SHP77 treated with DMSO at 0.1 percent for 48 hours (cell line): ENCODE results near the gene SLC18B1.

Source experiments
- DNase-seq: peaks from one replicate; lab custom pipeline; 2025; lab: John Stamatoyannopoulos, UW

SLC18B1 gene

GRCh38 chr6:132742495-132742894, 55.9 kb downstream of the SLC18B1 start:
- DNase-seq: no peak

- no peak for DNase-seq
Observed at GRCh38 chr6:132741281-132741680, 57.2 kb downstream of the SLC18B1 start.

GRCh38 chr6:132736239-132736638, 62.2 kb downstream of the SLC18B1 start:
- no peak for DNase-seq

- no peak for DNase-seq
Observed at GRCh38 chr6:132734694-132735236, 63.7 kb downstream of the SLC18B1 start.

GRCh38 chr6:132733814-132734213, 64.6 kb downstream of the SLC18B1 start:
- DNase-seq: no peak

GRCh38 chr6:132733283-132733682, 65.2 kb downstream of the SLC18B1 start:
- DNase-seq: no peak

- no peak for DNase-seq
Observed at GRCh38 chr6:132731086-132731485, 67.4 kb downstream of the SLC18B1 start.

GRCh38 chr6:132730560-132730959, 67.9 kb downstream of the SLC18B1 start:
- no peak for DNase-seq

GRCh38 chr6:132728616-132729015, 69.8 kb downstream of the SLC18B1 start:
- no peak for DNase-seq

GRCh38 chr6:132726608-132726975, 71.8 kb downstream of the SLC18B1 start:
- no peak for DNase-seq

GRCh38 chr6:132725947-132726607, 72.4 kb downstream of the SLC18B1 start:
- DNase-seq: no peak

GRCh38 chr6:132725471-132725870, 73.0 kb downstream of the SLC18B1 start:
- DNase-seq: no peak

- no peak for DNase-seq
Observed at GRCh38 chr6:132719736-132720448, 78.5 kb downstream of the SLC18B1 start.
